IMR-90 (cell line): ENCODE measurements around the gene TMEM120A. TPM values are rescaled to one million over a fixed set of nuclear protein-coding genes. Genes with fewer than 3 reads are reported as not detected.

Experiments
- ATAC-seq: fragments of 200-7000 bp; cut with Tn5 transposase; 2 replicates; pipeline ENCODE4 v1.9.1; 2020; ENCODE audit warnings: low read depth, mild to moderate bottlenecking, moderate library complexity
- BruUV-seq: library from RNA; stranded (reverse); fragments of 400-500 nt; replicated peaks from 2 replicates; lab custom pipeline; 2021; lab: Mats Ljungman, UMichigan
- CTCF ChIA-PET: fragments of 300-600 bp; formaldehyde crosslinking; extraction: SDS; loops from one replicate; lab custom pipeline; 2021; ENCODE audit warnings: antibody characterized with exemption; lab: Yijun Ruan, JAX
- POLR2A ChIA-PET: fragments of 300-600 bp; sonication (Branson Sonifier 250); formaldehyde crosslinking; loops from one replicate; lab custom pipeline; 2022; ENCODE audit warnings: antibody characterized with exemption; ENCODE audit not compliant: unreplicated experiment; lab: Charles Lee
- DNase-seq: peaks from one replicate; pipeline ENCODE4 v3.0.0; 2013
- H2AFZ ChIP-seq: replicated peaks from 2 replicates; pipeline ENCODE3; 2013; ENCODE audit warnings: low read length, mild to moderate bottlenecking; ENCODE audit not compliant: poor library complexity
- H2AK5ac ChIP-seq: 2 replicates; pipeline ENCODE4 v1.6.1; 2013; ENCODE audit warnings: low read depth, low read length, inconsistent platforms
- H2AK9ac ChIP-seq: replicated peaks from 2 replicates; pipeline ENCODE3; 2013; ENCODE audit warnings: mild to moderate bottlenecking, low read depth, low read length, moderate library complexity; ENCODE audit not compliant: poor library complexity
- H2BK120ac ChIP-seq: 2 replicates; pipeline ENCODE4 v1.6.1; 2013; ENCODE audit warnings: low read depth, low read length, inconsistent platforms
- H2BK15ac ChIP-seq: 3 replicates; pipeline ENCODE4 v1.6.1; 2013; ENCODE audit warnings: low read depth, low read length, inconsistent platforms
- H2BK20ac ChIP-seq: 2 replicates; pipeline ENCODE4 v1.6.1; 2013; ENCODE audit warnings: low read depth, mild to moderate bottlenecking, inconsistent platforms, low read length, moderate library complexity
- H2BK5ac ChIP-seq: 2 replicates; pipeline ENCODE4 v1.6.1; 2013; ENCODE audit warnings: mild to moderate bottlenecking, low read depth, low read length, inconsistent platforms; ENCODE audit not compliant: poor library complexity, severe bottlenecking
- H3K14ac ChIP-seq: replicated peaks from 2 replicates; pipeline ENCODE4 v1.6.1; 2013; ENCODE audit warnings: low read depth, low read length, inconsistent platforms
- H3K18ac ChIP-seq: 2 replicates; pipeline ENCODE4 v1.6.1; 2013; ENCODE audit warnings: low read depth, low read length, control low read depth
- H3K23ac ChIP-seq: 2 replicates; pipeline ENCODE4 v1.6.1; 2013; ENCODE audit warnings: low read depth, low read length, inconsistent platforms
- H3K27ac ChIP-seq: 2 replicates; pipeline ENCODE4 v1.5.1; 2013; ENCODE audit warnings: mild to moderate bottlenecking, control low read depth, low read length; ENCODE audit not compliant: insufficient read depth
- H3K27me3 ChIP-seq: 2 replicates; pipeline ENCODE4 v1.6.1; 2013; ENCODE audit warnings: low read length; ENCODE audit not compliant: control insufficient read depth, insufficient read depth
- H3K36me3 ChIP-seq: 2 replicates; pipeline ENCODE4 v1.6.1; 2013; ENCODE audit warnings: low read length, mixed read lengths; ENCODE audit not compliant: control insufficient read depth, insufficient read depth
- H3K4ac ChIP-seq: 2 replicates; pipeline ENCODE4 v1.6.1; 2013; ENCODE audit warnings: low read depth, low read length, inconsistent platforms
- H3K4me1 ChIP-seq: 2 replicates; pipeline ENCODE4 v1.6.1; 2013; ENCODE audit warnings: low read length, mixed read lengths; ENCODE audit not compliant: control insufficient read depth, insufficient read depth
- H3K4me2 ChIP-seq: 2 replicates; pipeline ENCODE4 v1.6.1; 2013; ENCODE audit warnings: low read depth, mild to moderate bottlenecking, control low read depth, low read length, moderate library complexity
- H3K4me3 ChIP-seq: 2 replicates; pipeline ENCODE4 v1.5.1; 2013; ENCODE audit warnings: low read depth, mild to moderate bottlenecking, control low read depth, low read length, moderate library complexity; ENCODE audit not compliant: insufficient read depth
- H3K56ac ChIP-seq: 2 replicates; pipeline ENCODE4 v1.6.1; 2013; ENCODE audit warnings: low read length, inconsistent platforms; ENCODE audit not compliant: insufficient read depth; ENCODE audit errors: extremely low read depth
- H3K79me1 ChIP-seq, 2 experiments: 2 replicates each; pipeline ENCODE4 v1.6.1; 2013; ENCODE audit warnings: low read length in 2 of 2, inconsistent platforms in 1 of 2, low read depth in 1 of 2
- H3K9ac ChIP-seq: 2 replicates; pipeline ENCODE4 v1.6.1; 2013; ENCODE audit warnings: low read depth, low read length, control low read depth
- H3K9me1 ChIP-seq: 2 replicates; pipeline ENCODE4 v1.6.1; 2013; ENCODE audit warnings: low read length, inconsistent platforms; ENCODE audit not compliant: insufficient read depth
- H3K9me3 ChIP-seq: 2 replicates; pipeline ENCODE4 v1.6.1; 2013; ENCODE audit warnings: low read length; ENCODE audit not compliant: control insufficient read depth, insufficient read depth
- H4K20me1 ChIP-seq: 2 replicates; pipeline ENCODE4 v1.6.1; 2013; ENCODE audit warnings: low read length, inconsistent platforms; ENCODE audit not compliant: insufficient read depth
- H4K5ac ChIP-seq: 2 replicates; pipeline ENCODE4 v1.6.1; 2013; ENCODE audit warnings: mild to moderate bottlenecking, low read depth, low read length, control low read depth
- H4K8ac ChIP-seq, 2 experiments: 2 replicates each; pipeline ENCODE4 v1.6.1; 2013; ENCODE audit warnings: low read depth in 2 of 2, low read length in 2 of 2, control low read depth in 1 of 2, inconsistent platforms in 1 of 2
- H4K91ac ChIP-seq: 2 replicates; pipeline ENCODE4 v1.6.1; 2013; ENCODE audit warnings: low read depth, low read length, inconsistent platforms; ENCODE audit not compliant: insufficient read depth
- BHLHE40 ChIP-seq: fragments of 150-350 bp; IDR thresholded peaks from 2 replicates; pipeline ENCODE4 v1.6.1; 2016; ENCODE audit warnings: mild to moderate bottlenecking, low read depth, low read length
- CEBPB ChIP-seq: IDR thresholded peaks from 2 replicates; pipeline ENCODE4 v1.6.1; 2012; ENCODE audit warnings: low read depth, low read length, improper control_type of control experiment
- CHD1 ChIP-seq: IDR thresholded peaks from 2 replicates; pipeline ENCODE4 v1.6.1; 2012; ENCODE audit warnings: low read depth, low read length, improper control_type of control experiment
- FOS ChIP-seq: fragments of 150-350 bp; IDR thresholded peaks from 2 replicates; pipeline ENCODE4 v1.6.1; 2016; ENCODE audit warnings: low read depth, low read length
- MAFK ChIP-seq: IDR thresholded peaks from 2 replicates; pipeline ENCODE4 v1.6.1; 2012; ENCODE audit warnings: low read depth, low read length, improper control_type of control experiment
- MAZ ChIP-seq: IDR thresholded peaks from 2 replicates; pipeline ENCODE4 v1.6.1; 2012; ENCODE audit warnings: low read depth, mild to moderate bottlenecking, low read length, improper control_type of control experiment, moderate library complexity, borderline replicate concordance
- MXI1 ChIP-seq: IDR thresholded peaks from 2 replicates; pipeline ENCODE4 v1.6.1; 2012; ENCODE audit warnings: low read depth, mild to moderate bottlenecking, low read length, moderate library complexity, borderline replicate concordance
- NFE2L2 ChIP-seq: fragments of 150-350 bp; IDR thresholded peaks from 2 replicates; pipeline ENCODE4 v1.6.1; 2016; ENCODE audit warnings: low read depth, mild to moderate bottlenecking, low read length
- POLR2A ChIP-seq: IDR thresholded peaks from 2 replicates; pipeline ENCODE4 v1.6.1; 2012; ENCODE audit warnings: mild to moderate bottlenecking, low read depth, low read length
- RAD21 ChIP-seq: IDR thresholded peaks from 2 replicates; pipeline ENCODE4 v1.6.1; 2012; ENCODE audit warnings: low read length, improper control_type of control experiment
- RCOR1 ChIP-seq: IDR thresholded peaks from 2 replicates; pipeline ENCODE4 v1.6.1; 2012; ENCODE audit warnings: mild to moderate bottlenecking, low read length, improper control_type of control experiment; ENCODE audit not compliant: insufficient replicate concordance
- RFX5 ChIP-seq: IDR thresholded peaks from 2 replicates; pipeline ENCODE4 v1.8.0; 2012; ENCODE audit warnings: low read depth, mild to moderate bottlenecking, low read length, moderate library complexity
- SMC3 ChIP-seq: fragments of 150-350 bp; IDR thresholded peaks from 2 replicates; pipeline ENCODE4 v1.6.1; 2016; ENCODE audit warnings: low read depth, mild to moderate bottlenecking, antibody characterized with exemption, low read length, moderate library complexity
- WGBS, 2 experiments: methylation state at CpG; one replicate each; pipeline versions ENCODE4 v1.1.5 to v1.1.7; 2013; ENCODE audit warnings: missing lambda C conversion rate in 2 of 2; ENCODE audit not compliant: insufficient read length in 1 of 2; ENCODE audit errors: extremely low coverage in 2 of 2; 5-methylcytosine and 5-hydroxymethylcytosine counted together
- dilution Hi-C: fragments of 300-500 bp; cut with HindIII; formaldehyde crosslinking; loops from one replicate; pipeline ENCODE4 v1.14.3; 2018; ENCODE audit warnings: low sequenced_read_pairs; ENCODE audit not compliant: unreplicated experiment
- in situ Hi-C: fragments of 300-500 bp; cut with MboI; formaldehyde crosslinking; loops from 3 replicates; pipeline ENCODE4 v1.14.3; 2019; ENCODE audit warnings: low sequenced_read_pairs, inconsistent platforms, mixed read lengths
- intact Hi-C: fragments of 100-400 bp; cut with micrococcal nuclease; formaldehyde crosslinking; loops from 2 replicates; pipeline ENCODE4 v1.10.0; 2022
- polyA plus RNA-seq, 3 experiments: library from polyadenylated mRNA; depleted of rRNA; stranded (reverse); fragments of >200 nt; gene quantifications; 2 replicates each; pipeline ENCODE4 v1.2.3, GENCODE V29; 2012; ENCODE audit warnings: low replicate concordance in 1 of 3
- total RNA-seq: library from RNA; depleted of rRNA; stranded (reverse); fragments of >200 nt; gene quantifications from 2 replicates; pipeline ENCODE4 v1.2.3, GENCODE V29; 2012
- TF ChIP-seq, protein P1 (sequence below): fragments of 150-350 bp; IDR thresholded peaks from 2 replicates; pipeline ENCODE4 v1.6.1; 2017; ENCODE audit warnings: mild to moderate bottlenecking, antibody characterized with exemption, low read length, low read depth
- TF ChIP-seq, protein P2 (sequence below): fragments of 150-350 bp; IDR thresholded peaks from 2 replicates; pipeline ENCODE4 v1.6.1; 2016; ENCODE audit warnings: low read depth, mild to moderate bottlenecking, low read length, moderate library complexity, borderline replicate concordance
- TF ChIP-seq, protein P3 (sequence below): conservative IDR thresholded peaks from 2 replicates; pipeline ENCODE4 v1.5.1; 2012; ENCODE audit warnings: mild to moderate bottlenecking, low read depth, low read length, improper control_type of control experiment

The TMEM120A gene
- total and polyA plus RNA-seq, 2 of the 4 experiments (the other 2 are of a cell fraction): 32.1 to 39.3 TPM

DNA sequence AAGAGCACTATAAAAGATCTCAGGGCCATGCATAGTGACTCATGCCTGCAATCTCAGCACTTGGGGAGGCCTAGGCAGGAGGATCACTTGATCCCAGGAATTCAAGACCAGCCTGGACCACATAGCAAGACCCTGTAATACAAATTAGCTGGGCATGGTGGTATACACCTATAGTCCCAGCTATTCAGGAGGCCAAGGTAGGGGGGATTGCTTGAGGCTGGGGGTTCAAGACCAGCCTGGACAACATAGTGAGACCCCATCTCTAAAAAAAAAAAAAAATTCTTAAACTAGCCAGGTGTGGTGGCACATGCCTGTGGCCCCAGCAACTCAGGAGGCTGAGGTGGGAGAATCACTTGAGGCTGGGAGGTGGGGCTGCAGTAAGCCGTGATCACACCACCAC is 37.6 kb upstream of the TMEM120A start:
- no peak for DNase-seq
- Histone ChIP-seq H3K27me3 (no peaks in the 10 kb centered on the region), H3K9ac (no peak overlapping the region), H4K5ac (no peak overlapping the region), H3K27ac (no peak overlapping the region), H4K20me1 (no peaks in the 10 kb centered on the region), H2AK9ac (no peak overlapping the region), H2BK20ac (no peak overlapping the region), H2BK5ac (no peak overlapping the region), H3K4me1 (no peaks in the 10 kb centered on the region; the same call in 1 of the 2 replicates), H3K14ac (no peak overlapping the region), H2AK5ac (no peak overlapping the region), H3K79me1 (peaks cover 7 to 25% of the 10 kb centered on the region in 2 experiments; a peak in 3 of 4 replicates), H3K23ac (no peak overlapping the region), H3K4me2 (no peak overlapping the region), H2BK120ac (no peak overlapping the region), H2BK15ac (no peak overlapping the region), H3K56ac (no peak overlapping the region), H3K4me3 (no peak overlapping the region), H3K36me3 (peaks cover 6% of the 10 kb centered on the region), H3K4ac (no peak overlapping the region), H4K91ac (no peak overlapping the region), H4K8ac (no peak overlapping the region), H3K9me3 (no peaks in the 10 kb centered on the region), H3K18ac (no peak overlapping the region), H3K9me1 (peaks cover under 1% of the 10 kb centered on the region), H2AFZ (no peak overlapping the region)
- POLR2A ChIA-PET: no interaction called here
- TF ChIP-seq, protein P1, sequence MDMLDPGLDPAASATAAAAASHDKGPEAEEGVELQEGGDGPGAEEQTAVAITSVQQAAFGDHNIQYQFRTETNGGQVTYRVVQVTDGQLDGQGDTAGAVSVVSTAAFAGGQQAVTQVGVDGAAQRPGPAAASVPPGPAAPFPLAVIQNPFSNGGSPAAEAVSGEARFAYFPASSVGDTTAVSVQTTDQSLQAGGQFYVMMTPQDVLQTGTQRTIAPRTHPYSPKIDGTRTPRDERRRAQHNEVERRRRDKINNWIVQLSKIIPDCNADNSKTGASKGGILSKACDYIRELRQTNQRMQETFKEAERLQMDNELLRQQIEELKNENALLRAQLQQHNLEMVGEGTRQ: no peak
- TF ChIP-seq MXI1: no peak
- TF ChIP-seq RFX5: no peak
- TF ChIP-seq MAFK: no peak
- no peak for TF ChIP-seq RCOR1
- no peak for TF ChIP-seq SMC3
- TF ChIP-seq CEBPB: no peak
- TF ChIP-seq, protein P2, sequence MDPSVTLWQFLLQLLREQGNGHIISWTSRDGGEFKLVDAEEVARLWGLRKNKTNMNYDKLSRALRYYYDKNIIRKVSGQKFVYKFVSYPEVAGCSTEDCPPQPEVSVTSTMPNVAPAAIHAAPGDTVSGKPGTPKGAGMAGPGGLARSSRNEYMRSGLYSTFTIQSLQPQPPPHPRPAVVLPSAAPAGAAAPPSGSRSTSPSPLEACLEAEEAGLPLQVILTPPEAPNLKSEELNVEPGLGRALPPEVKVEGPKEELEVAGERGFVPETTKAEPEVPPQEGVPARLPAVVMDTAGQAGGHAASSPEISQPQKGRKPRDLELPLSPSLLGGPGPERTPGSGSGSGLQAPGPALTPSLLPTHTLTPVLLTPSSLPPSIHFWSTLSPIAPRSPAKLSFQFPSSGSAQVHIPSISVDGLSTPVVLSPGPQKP: no peak
- TF ChIP-seq POLR2A: no peak
- no peak for TF ChIP-seq RAD21
- TF ChIP-seq BHLHE40: no peak
- TF ChIP-seq CHD1: no peak
- no peak for TF ChIP-seq NFE2L2
- TF ChIP-seq FOS: no peak
- TF ChIP-seq, protein P3, sequence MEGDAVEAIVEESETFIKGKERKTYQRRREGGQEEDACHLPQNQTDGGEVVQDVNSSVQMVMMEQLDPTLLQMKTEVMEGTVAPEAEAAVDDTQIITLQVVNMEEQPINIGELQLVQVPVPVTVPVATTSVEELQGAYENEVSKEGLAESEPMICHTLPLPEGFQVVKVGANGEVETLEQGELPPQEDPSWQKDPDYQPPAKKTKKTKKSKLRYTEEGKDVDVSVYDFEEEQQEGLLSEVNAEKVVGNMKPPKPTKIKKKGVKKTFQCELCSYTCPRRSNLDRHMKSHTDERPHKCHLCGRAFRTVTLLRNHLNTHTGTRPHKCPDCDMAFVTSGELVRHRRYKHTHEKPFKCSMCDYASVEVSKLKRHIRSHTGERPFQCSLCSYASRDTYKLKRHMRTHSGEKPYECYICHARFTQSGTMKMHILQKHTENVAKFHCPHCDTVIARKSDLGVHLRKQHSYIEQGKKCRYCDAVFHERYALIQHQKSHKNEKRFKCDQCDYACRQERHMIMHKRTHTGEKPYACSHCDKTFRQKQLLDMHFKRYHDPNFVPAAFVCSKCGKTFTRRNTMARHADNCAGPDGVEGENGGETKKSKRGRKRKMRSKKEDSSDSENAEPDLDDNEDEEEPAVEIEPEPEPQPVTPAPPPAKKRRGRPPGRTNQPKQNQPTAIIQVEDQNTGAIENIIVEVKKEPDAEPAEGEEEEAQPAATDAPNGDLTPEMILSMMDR: no peak
- no peak for TF ChIP-seq MAZ
- intact Hi-C loops (no loop called here), in situ Hi-C loops (loop anchor here (25.0 kb wide), 1 partner anchor 495 kb away; no protein-coding TSS in a partner anchor), dilution Hi-C loops (no loop called here)
- ATAC-seq: no peak
- no CpG with 5 or more reads among the region's 1 CpG for WGBS, 2 experiments
- no TSS peak for BruUV-seq
- CTCF ChIA-PET: no interaction called here
